DND-41 (cell line): ENCODE data around the gene LURAP1L.

Experiments
- EZH2 ChIP-seq: IDR thresholded peaks from 3 replicates; pipeline ENCODE4 v1.6.1; 2012; ENCODE audit warnings: borderline replicate concordance, low read depth, mild to moderate bottlenecking, moderate library complexity, low read length, inconsistent platforms; ENCODE audit not compliant: severe bottlenecking
- TF ChIP-seq, protein P1 (sequence below): IDR thresholded peaks from 2 replicates; pipeline ENCODE4 v1.5.1; 2012; ENCODE audit warnings: borderline replicate concordance, low read length, moderate library complexity, mild to moderate bottlenecking; ENCODE audit not compliant: poor library complexity, severe bottlenecking; ENCODE audit errors: extremely low read depth

DNA sequence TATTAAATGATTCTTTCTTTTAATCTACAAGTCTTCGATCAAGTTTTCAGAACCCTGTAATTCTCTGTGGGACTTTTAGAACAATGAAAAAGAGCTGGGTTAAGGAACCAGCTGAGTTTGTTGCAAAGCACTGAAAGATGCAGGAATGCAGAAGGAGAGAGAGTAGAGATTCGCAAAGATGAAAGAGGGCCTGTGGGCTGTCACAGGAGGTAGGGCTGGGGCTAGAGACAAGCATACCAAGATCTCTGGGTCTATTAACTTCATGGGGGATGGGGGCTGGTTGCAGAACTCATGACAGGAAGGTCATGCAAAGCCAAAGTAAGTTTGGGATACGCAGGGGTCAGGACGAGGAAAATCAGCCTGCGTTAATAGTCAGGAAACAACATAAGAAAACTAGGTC, 81.8 kb downstream of the LURAP1L start:
- TF ChIP-seq, protein P1, sequence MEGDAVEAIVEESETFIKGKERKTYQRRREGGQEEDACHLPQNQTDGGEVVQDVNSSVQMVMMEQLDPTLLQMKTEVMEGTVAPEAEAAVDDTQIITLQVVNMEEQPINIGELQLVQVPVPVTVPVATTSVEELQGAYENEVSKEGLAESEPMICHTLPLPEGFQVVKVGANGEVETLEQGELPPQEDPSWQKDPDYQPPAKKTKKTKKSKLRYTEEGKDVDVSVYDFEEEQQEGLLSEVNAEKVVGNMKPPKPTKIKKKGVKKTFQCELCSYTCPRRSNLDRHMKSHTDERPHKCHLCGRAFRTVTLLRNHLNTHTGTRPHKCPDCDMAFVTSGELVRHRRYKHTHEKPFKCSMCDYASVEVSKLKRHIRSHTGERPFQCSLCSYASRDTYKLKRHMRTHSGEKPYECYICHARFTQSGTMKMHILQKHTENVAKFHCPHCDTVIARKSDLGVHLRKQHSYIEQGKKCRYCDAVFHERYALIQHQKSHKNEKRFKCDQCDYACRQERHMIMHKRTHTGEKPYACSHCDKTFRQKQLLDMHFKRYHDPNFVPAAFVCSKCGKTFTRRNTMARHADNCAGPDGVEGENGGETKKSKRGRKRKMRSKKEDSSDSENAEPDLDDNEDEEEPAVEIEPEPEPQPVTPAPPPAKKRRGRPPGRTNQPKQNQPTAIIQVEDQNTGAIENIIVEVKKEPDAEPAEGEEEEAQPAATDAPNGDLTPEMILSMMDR: no peak
- no peak for TF ChIP-seq EZH2
